HL-60/S4 (cell line): Measurements from ENCODE around the gene FAM181B.

Experiments
- in situ Hi-C: fragments of 300-500 bp; cut with MboI; formaldehyde crosslinking; loops from 2 replicates; pipeline ENCODE4 v1.14.3; 2022; ENCODE audit warnings: low sequenced_read_pairs

Gene FAM181B

DNA sequence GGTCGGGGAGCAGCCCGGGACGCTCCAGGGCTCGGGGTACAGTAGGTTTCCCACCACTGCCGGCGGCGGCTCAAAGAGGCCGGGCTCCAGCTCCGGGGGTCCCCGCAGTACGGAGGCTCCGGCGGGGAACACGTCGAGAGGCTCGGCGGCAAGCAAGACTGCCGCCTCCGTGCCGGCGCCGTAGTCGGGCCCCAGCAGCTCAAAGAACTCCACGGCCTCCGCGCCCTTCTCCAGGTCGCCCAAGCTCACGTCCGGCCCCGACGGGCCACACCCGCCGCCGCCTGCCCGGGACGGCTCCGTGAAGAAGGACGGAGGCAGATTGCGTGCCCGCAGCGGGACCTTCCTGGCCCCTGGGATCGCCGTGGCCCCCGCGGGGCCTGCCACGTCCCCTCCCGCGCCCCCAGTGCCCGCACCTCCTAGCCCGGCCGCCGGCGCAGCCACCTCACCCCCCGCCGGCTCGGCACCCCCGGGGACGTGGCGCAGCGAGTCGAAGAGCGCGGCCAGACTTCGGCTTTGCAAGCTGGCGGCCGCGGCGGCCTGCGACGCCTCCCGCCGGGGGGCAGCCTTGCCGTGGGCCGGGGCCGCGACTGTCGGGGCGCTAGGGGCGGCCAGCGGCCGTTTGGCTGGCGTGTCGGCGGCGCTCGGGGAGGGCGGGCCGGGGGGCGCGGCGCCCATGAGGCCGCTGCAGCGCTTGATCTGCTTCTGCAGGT, 775 bp downstream of the FAM181B start:
- in situ Hi-C loops, result no loop called here

GRCh38 chr11:82732348-82732733, 1.3 kb downstream of the FAM181B start:
- in situ Hi-C loops, result no loop called here

DNA sequence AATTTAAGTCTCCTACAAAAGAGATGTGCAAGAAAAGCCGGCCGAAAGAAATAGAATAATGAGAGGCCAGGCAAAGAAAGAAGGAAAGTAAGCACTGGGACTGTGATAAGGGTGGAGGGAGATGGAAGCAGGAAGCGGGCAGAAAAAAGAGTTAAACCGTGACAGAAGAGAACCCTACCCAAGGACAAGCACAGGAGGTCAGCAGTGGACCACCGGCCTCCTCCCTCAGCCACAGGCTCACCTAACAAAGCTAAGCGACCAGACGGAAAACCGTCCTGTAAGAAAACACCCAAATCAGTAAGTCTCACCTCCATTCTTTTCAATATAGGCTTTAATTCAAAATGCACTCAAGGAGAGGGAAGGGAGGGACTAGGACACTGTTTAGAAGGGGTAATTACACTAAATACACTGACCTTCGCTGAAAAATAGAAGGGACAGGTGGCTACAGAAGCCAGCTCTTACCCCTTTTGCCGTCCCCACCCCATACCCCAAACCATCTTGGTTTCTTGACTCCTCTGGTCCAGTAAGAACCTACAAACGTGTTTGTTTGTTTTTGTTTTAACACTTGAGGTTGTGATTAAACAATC, 1.9 kb downstream of the FAM181B start:
- in situ Hi-C loops, result no loop called here

- in situ Hi-C loops, result no loop called here
Observed at GRCh38 chr11:82730754-82731153, 2.9 kb downstream of the FAM181B start.

DNA sequence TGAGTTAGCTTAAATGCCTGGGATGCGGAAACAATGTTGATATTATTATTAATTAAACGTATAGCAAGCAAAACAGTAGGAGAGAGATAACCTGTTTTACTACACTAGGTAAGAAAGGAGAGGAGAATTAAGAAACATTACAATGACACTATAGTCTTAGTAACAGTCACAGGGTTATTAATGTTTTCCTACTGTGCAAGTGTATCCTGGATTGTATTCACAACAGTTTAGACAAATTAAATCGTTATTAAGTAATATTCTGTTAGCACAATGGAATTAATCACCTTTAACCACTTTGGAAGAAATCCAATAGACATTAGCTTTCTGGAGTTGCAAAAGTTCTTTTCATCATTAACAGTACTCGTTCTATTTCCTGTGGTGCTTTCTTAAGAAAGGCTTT, 3.4 kb downstream of the FAM181B start:
- in situ Hi-C loops, result no loop called here

GRCh38 chr11:82724026-82724425, 9.6 kb downstream of the FAM181B start:
- in situ Hi-C loops, result loop anchor here (25.0 kb wide), 1 partner anchor 1088 kb away; no protein-coding TSS in a partner anchor

DNA sequence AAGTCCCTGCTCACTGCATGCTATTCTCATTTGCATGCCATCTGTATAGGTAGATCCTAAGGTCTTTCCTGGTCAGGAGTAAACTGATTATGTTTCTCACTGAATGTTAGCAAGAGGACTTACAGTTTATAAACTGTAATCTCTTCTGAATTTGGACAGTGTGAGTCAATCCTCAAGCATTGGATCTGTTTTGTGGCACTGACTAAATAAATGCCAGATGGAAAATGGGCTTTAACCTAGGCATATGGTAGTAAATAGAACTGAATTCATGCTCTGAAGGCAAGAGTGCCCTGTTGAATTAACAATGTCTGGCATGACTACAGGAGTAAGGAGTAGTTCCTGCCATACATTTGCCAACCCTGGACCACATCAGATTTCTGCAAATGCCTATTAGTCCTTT, 11.4 kb downstream of the FAM181B start:
- in situ Hi-C loops, result loop anchor here (25.0 kb wide), 1 partner anchor 1090 kb away; no protein-coding TSS in a partner anchor

DNA sequence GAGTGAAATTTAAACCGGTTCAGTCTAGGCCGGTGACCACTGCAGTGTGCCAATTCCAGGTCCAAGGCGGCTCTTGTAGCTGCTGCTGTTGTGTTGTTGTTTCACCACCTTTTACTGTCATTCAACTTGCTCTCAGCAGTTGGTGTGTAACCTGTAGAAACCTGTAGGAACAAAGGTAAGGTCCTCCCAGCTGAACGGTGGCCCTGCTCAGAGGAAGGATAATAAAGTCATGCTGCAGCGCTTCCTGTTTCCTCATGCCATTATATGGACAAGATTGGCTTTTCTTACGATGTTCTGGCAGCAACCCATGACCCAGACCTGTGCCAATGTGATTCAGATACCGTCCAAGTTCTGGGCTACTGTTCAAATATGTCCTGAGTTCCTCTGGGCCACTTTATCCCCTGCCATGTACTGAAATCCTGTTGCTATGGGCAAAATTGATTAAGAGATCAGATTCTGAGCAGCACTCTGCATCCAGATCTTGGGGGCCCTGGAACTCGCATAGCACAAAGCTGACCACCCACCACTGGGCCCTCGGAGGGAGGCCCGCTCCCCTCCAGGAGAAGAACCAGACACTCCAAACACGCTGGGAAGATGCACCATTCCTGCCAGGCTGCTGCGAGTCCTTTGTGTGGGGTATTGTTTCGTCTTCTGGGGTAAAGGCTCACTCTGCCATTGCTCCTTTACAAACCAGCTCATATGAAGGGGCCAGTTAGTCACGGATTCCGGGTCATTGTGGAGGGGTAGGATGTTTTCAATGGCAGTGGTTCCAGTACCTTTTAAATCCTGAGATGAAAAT, 13.2 kb downstream of the FAM181B start:
- in situ Hi-C loops, result loop anchor here (25.0 kb wide), 1 partner anchor 1092 kb away; no protein-coding TSS in a partner anchor

- in situ Hi-C loops, result loop anchor here (25.0 kb wide), 1 partner anchor 1093 kb away; no protein-coding TSS in a partner anchor
Observed at GRCh38 chr11:82719361-82720105, 14.1 kb downstream of the FAM181B start.

DNA sequence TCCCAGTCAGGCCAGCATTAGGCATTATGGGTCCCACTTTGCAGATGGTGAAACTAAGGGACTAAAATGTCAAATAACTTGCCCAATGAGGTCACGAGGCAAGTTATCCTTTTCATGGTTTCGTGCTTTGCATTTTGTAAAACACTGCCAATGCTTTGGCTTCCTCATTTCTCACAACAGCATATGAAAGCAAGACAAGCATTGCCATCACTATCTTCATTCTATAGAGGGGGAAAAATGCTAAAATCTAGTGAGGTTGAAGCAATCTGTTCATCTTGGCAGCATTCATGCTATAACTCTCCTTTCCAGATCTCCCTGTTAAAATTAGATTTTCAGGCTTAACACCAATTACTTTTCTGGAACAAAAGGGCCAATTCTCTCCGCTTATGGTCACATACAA, 14.8 kb downstream of the FAM181B start:
- in situ Hi-C loops, result loop anchor here (25.0 kb wide), 1 partner anchor 1093 kb away; no protein-coding TSS in a partner anchor

DNA sequence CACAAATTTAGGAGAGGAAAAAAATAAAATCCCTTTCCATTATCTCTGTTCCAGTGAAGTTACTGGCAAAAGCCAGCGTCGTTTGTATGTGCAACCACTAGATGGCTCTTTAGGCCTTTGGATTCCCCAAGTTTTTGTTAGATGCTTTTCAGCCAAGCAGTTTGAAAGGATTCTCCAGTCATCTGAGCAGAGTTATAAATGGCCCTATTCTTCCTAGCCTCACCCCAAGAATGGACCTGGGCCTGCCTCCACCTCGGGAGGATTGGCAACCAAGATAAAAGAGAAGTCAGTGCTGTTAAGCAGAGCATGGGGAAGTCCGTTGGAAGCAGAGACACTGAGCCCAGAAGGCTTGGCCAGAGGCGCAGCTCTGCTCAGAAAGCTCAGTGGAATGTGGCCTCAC, 15.4 kb downstream of the FAM181B start:
- in situ Hi-C loops, result loop anchor here (25.0 kb wide), 1 partner anchor 1094 kb away; no protein-coding TSS in a partner anchor

DNA sequence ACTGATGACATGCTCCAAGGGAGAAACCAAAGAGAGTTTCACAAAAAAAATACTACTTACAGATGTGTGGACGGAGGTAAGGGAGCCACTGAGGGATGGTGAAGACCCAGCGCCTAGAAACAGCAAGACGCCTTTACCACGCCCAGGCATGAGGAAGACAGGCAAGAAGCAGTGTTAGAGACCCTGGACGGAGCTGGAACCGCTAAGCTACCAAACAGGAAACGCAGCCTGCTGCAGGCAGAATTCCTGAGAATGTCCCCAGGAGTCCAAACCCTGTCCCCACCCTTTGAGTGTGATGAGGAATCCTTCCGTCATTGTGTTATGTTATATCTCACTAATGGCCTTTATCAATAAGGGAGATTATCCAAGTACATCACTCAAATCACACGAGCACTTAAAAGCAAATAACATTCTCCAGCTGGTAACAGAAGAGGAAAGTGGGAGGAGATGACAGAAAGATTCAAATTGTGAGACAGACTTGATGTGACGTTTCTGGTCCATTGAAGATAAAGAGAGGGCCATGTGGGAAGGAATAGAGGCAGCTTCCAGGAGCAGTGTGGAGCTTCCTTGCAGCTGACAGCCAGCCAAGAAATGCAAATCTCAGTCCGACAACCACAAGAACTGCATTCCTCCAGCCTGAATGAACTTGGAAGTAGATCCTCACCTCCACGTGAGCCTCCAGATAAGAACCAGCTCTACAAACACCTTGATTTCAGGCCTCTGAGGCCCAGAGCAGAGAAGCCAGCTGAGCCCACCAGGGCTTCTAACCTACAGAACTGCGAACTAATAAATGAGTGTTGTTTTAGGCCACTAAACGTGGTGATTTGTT, 19.1 kb downstream of the FAM181B start:
- in situ Hi-C loops, result loop anchor here (25.0 kb wide), 1 partner anchor 1098 kb away; no protein-coding TSS in a partner anchor

GRCh38 chr11:82711648-82712047, 22.0 kb downstream of the FAM181B start:
- in situ Hi-C loops, result loop anchor here (25.0 kb wide), 1 partner anchor 1101 kb away; no protein-coding TSS in a partner anchor

GRCh38 chr11:82703796-82704195, 29.9 kb downstream of the FAM181B start:
- in situ Hi-C loops, result loop anchor here (25.0 kb wide), 1 partner anchor 1109 kb away; no protein-coding TSS in a partner anchor

DNA sequence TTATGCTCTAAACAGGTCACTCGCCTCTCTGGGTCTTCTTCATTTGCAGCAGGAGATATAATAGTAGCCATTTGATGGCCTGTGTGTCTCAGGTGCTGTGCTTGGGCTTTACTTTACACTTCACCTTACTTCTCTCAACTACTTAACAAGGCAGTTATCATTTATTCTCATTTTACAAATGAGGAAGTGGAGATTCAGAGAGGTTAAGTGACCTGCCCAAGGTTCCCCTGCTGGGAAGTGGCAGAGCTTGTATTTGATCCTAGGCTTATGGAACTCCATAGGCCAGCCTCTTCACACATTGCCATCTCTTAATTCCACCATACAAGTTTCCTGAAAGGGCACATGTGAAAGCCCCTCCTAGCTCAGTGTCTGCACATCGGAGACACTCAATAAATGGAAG, 30.4 kb downstream of the FAM181B start:
- in situ Hi-C loops, result loop anchor here (25.0 kb wide), 1 partner anchor 1109 kb away; no protein-coding TSS in a partner anchor

GRCh38 chr11:82701847-82702520, 31.7 kb downstream of the FAM181B start:
- in situ Hi-C loops, result loop anchor here (25.0 kb wide), 1 partner anchor 1110 kb away; no protein-coding TSS in a partner anchor

DNA sequence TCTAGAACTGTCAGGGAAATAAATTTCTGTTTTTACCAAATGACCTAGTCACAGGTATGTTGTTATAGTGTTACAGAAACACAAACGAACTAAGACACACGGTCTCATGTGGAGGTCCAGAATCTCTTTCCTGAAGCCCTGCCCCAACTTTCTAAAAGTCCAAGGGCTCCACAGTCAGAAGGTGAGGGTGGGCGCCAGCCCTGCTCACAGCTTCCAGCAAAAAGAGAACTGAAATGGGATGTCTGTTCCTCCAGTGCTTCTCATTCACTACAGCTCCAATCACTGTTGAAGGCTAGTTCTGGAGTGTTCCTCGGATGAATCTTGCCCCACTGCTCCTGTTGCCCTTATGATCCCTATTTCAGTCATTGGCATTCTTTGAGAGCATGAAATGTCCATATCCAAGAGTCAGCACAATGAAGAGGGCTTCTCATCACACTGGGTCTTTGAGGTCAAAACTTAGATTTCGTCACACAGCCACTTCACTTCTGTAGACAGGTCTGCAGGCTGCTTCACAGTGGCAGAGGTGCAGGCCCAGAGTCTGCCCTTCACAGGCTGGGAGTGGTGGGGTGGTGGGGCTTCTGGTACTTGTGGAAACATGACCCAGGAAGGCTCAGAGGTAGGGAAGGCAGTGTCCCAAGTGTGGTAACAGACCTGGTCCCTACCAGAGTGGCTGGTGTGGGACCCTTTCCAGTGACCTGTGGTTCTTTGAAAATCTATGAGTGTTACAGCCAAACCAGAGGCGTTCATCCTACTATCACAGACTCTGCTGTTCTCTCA, 34.9 kb downstream of the FAM181B start:
- in situ Hi-C loops, result loop anchor here (25.0 kb wide), 1 partner anchor 1061 kb away; no protein-coding TSS in a partner anchor

- in situ Hi-C loops, result loop anchor here (25.0 kb wide), 1 partner anchor 1056 kb away; no protein-coding TSS in a partner anchor
Observed at GRCh38 chr11:82692981-82693380, 40.7 kb downstream of the FAM181B start.
